ENCODE data around the gene MOCOS.

The MOCOS gene

GRCh38 chr18:36187826-36188721 is 777 bp downstream of the MOCOS start:
- Histone ChIP-seq H3K4me2 (ENCODE audit: low read length) (peak overlapping the region; percentile 69; the same call in 1 of the 2 replicates), H3F3A (ENCODE audit: control insufficient read depth, insufficient read depth) (no peaks in the 10 kb centered on the region), H3K27me3 (ENCODE audit: control insufficient read depth, low read length) (peaks cover 28% of the 10 kb centered on the region), H3K4me3 (ENCODE audit: low read length) (peak overlapping the region; percentile 53; the same call in 1 of the 2 replicates), H4K20me1 (ENCODE audit: control insufficient read depth, insufficient read depth, low read depth, low read length) (no peaks in the 10 kb centered on the region), H3K9me2 (replicated peaks; ENCODE audit: control insufficient read depth, low read length) (no peaks in the 10 kb centered on the region), H3K4me1 (ENCODE audit: control insufficient read depth, low read length) (peaks cover 10% of the 10 kb centered on the region), H3K36me3 (ENCODE audit: control insufficient read depth, low read length) (no peaks in the 10 kb centered on the region), H3K27ac (ENCODE audit: low read depth, low read length) (no peak overlapping the region), H3K79me2 (ENCODE audit: control insufficient read depth, low read length) (no peaks in the 10 kb centered on the region), H3K9me3 (ENCODE audit: control insufficient read depth, insufficient read depth, low read length) (no peaks in the 10 kb centered on the region)
- no peak for TF ChIP-seq CTCF (IDR thresholded peaks at IDR 0.05; ENCODE audit: low read depth, low read length, poor library complexity, severe bottlenecking)

- Histone ChIP-seq H3K9me2 (replicated peaks; ENCODE audit: control insufficient read depth, low read length) (no peaks in the 10 kb centered on the region), H3F3A (ENCODE audit: control insufficient read depth, insufficient read depth) (no peaks in the 10 kb centered on the region), H3K9me3 (ENCODE audit: control insufficient read depth, insufficient read depth, low read length) (no peaks in the 10 kb centered on the region), H3K4me3 (ENCODE audit: low read length) (no peak overlapping the region), H3K27me3 (ENCODE audit: control insufficient read depth, low read length) (peaks cover 28% of the 10 kb centered on the region), H3K79me2 (ENCODE audit: control insufficient read depth, low read length) (no peaks in the 10 kb centered on the region), H4K20me1 (ENCODE audit: control insufficient read depth, insufficient read depth, low read depth, low read length) (no peaks in the 10 kb centered on the region), H3K36me3 (ENCODE audit: control insufficient read depth, low read length) (no peaks in the 10 kb centered on the region), H3K4me1 (ENCODE audit: control insufficient read depth, low read length) (peaks cover 10% of the 10 kb centered on the region), H3K27ac (ENCODE audit: low read depth, low read length) (no peak overlapping the region), H3K4me2 (ENCODE audit: low read length) (no peak overlapping the region)
- peak; percentile 15 for TF ChIP-seq CTCF (IDR thresholded peaks at IDR 0.05; ENCODE audit: low read depth, low read length, poor library complexity, severe bottlenecking)
- TF ChIP-seq EZH2phosphoT487 (IDR thresholded peaks at IDR 0.05; ENCODE audit: borderline replicate concordance, low read length): no peak
Observed at GRCh38 chr18:36188916-36189315, 1.6 kb downstream of the MOCOS start.

GRCh38 chr18:36189486-36189885 is 2.2 kb downstream of the MOCOS start:
- H3K79me2 ChIP-seq (ENCODE audit: control insufficient read depth, low read length): no peaks in the 10 kb centered on the region
- H3K9me2 ChIP-seq (replicated peaks; ENCODE audit: control insufficient read depth, low read length): no peaks in the 10 kb centered on the region
- H3K27ac ChIP-seq (ENCODE audit: low read depth, low read length): no peak overlapping the region
- no peaks in the 10 kb centered on the region for H4K20me1 ChIP-seq (ENCODE audit: control insufficient read depth, insufficient read depth, low read depth, low read length)
- H3K36me3 ChIP-seq (ENCODE audit: control insufficient read depth, low read length): no peaks in the 10 kb centered on the region
- H3K4me2 ChIP-seq (ENCODE audit: low read length): no peak overlapping the region
- H3K9me3 ChIP-seq (ENCODE audit: control insufficient read depth, insufficient read depth, low read length): no peaks in the 10 kb centered on the region
- H3K4me1 ChIP-seq (ENCODE audit: control insufficient read depth, low read length): peaks cover 10% of the 10 kb centered on the region
- no peaks in the 10 kb centered on the region for H3F3A ChIP-seq (ENCODE audit: control insufficient read depth, insufficient read depth)
- TF ChIP-seq EZH2phosphoT487 (IDR thresholded peaks at IDR 0.05; ENCODE audit: borderline replicate concordance, low read length) (no peak), CTCF (IDR thresholded peaks at IDR 0.05; ENCODE audit: low read depth, low read length, poor library complexity, severe bottlenecking) (no peak)
- H3K4me3 ChIP-seq (ENCODE audit: low read length): no peak overlapping the region
- H3K27me3 ChIP-seq (ENCODE audit: control insufficient read depth, low read length): peaks cover 28% of the 10 kb centered on the region
